K562 (cell line): ENCODE results near the gene ZNF354B. TPM values are rescaled to one million over a fixed set of nuclear protein-coding genes. Genes with fewer than 3 reads are reported as not detected.

Source experiments
- ATAC-seq: fragments of 200-7000 bp; cut with Tn5 transposase; 3 replicates; pipeline ENCODE4 v1.9.1; 2020; ENCODE audit warnings: moderate library complexity
- BruUV-seq: library from RNA; stranded (reverse); fragments of 400-500 nt; replicated peaks from 2 replicates; lab custom pipeline; 2021; lab: Mats Ljungman, UMichigan
- CTCF ChIA-PET: fragments of 300-600 bp; formaldehyde crosslinking; extraction: SDS; loops from one replicate; lab custom pipeline; 2021; ENCODE audit warnings: low intra/inter-chr PET ratio; lab: Yijun Ruan, JAX
- POLR2A ChIA-PET: fragments of 300-600, 350-650 bp; sonication (Branson Sonifier 250); formaldehyde crosslinking; extraction: SDS; loops from one replicate; lab custom pipeline; 2021; ENCODE audit warnings: antibody characterized with exemption, inconsistent platforms; lab: Yijun Ruan, JAX
- DNase-seq, 4 experiments: peaks; one replicate each; pipeline versions ENCODE4 v3.0.0 to v3.0.0-alpha.2; 2011 to 2018; ENCODE audit warnings: low spot score in 3 of 4, mixed read lengths in 3 of 4; ENCODE audit errors: extremely low read depth in 1 of 4
- FAIRE-seq: peaks from 2 replicates; lab custom pipeline; 2011; peaks lifted over from hg19 to GRCh38; lab: Jason Lieb, UNC
- H2AFZ ChIP-seq: 2 replicates; pipeline ENCODE4 v1.6.0; 2011; ENCODE audit warnings: low read depth, low read length, control low read depth, inconsistent platforms
- H3K27ac ChIP-seq: fragments of 200-600 bp; 3 replicates; pipeline ENCODE4 v1.8.0; 2011; ENCODE audit warnings: low read depth, mild to moderate bottlenecking, control low read depth, inconsistent platforms, low read length, moderate library complexity, mixed read lengths; ENCODE audit errors: extremely low read depth
- H3K27me3 ChIP-seq, 2 experiments: fragments of 300-600 bp in 1 of 2; 2 replicates in 1 of 2; 3 replicates in 1 of 2; pipeline versions ENCODE4 v1.6.0 to v1.8.0; 2011; ENCODE audit warnings: inconsistent platforms in 2 of 2, low read length in 2 of 2, mild to moderate bottlenecking in 1 of 2, mixed read lengths in 1 of 2, moderate library complexity in 1 of 2; ENCODE audit not compliant: control insufficient read depth in 2 of 2, insufficient read depth in 2 of 2
- H3K36me3 ChIP-seq: fragments of 300-600 bp; 3 replicates; pipeline ENCODE4 v1.8.0; 2011; ENCODE audit warnings: mild to moderate bottlenecking, low read length, inconsistent platforms; ENCODE audit not compliant: control insufficient read depth, insufficient read depth
- H3K4me1 ChIP-seq, 2 experiments: fragments of 200-600 bp in 1 of 2; replicated peaks in 1 of 2; 2 replicates in 1 of 2; 3 replicates in 1 of 2; pipeline versions ENCODE4 v1.5.1 to v1.8.0; 2011; ENCODE audit warnings: inconsistent platforms in 2 of 2, low read length in 2 of 2, mild to moderate bottlenecking in 1 of 2, mixed read lengths in 1 of 2, moderate library complexity in 1 of 2; ENCODE audit not compliant: control insufficient read depth in 2 of 2, insufficient read depth in 2 of 2
- H3K4me2 ChIP-seq: 2 replicates; pipeline ENCODE4 v1.6.1; 2011; ENCODE audit warnings: low read length, control low read depth, inconsistent platforms, mixed read lengths; ENCODE audit not compliant: insufficient read depth
- H3K4me3 ChIP-seq: fragments of 200-600 bp; sonication (generic), shearing (Covaris generic); 2 replicates; pipeline ENCODE4 v1.5.1; 2016; ENCODE audit warnings: control low read depth, inconsistent platforms
- H3K79me2 ChIP-seq: fragments of 200-600 bp; 3 replicates; pipeline ENCODE4 v1.8.0; 2011; ENCODE audit warnings: low read length, inconsistent platforms; ENCODE audit not compliant: control insufficient read depth, insufficient read depth
- H3K9ac ChIP-seq, 2 experiments: 2 replicates each; pipeline versions ENCODE4 v1.6.0 to v1.6.1; 2011; ENCODE audit warnings: low read depth in 2 of 2, low read length in 2 of 2, control low read depth in 1 of 2, inconsistent platforms in 1 of 2, mild to moderate bottlenecking in 1 of 2, mixed read lengths in 1 of 2; ENCODE audit not compliant: insufficient read depth in 1 of 2
- H3K9me1 ChIP-seq: one replicate; pipeline ENCODE4 v1.6.0; 2011; ENCODE audit warnings: inconsistent platforms, mild to moderate bottlenecking, low read length, moderate library complexity; ENCODE audit not compliant: control insufficient read depth, insufficient read depth
- H3K9me3 ChIP-seq: replicated peaks from 2 replicates; pipeline ENCODE4 v1.5.1; 2011; ENCODE audit warnings: low read depth, low read length, inconsistent platforms; ENCODE audit not compliant: control insufficient read depth, insufficient read depth
- H4K20me1 ChIP-seq: replicated peaks from 2 replicates; pipeline ENCODE4 v1.6.1; 2011; ENCODE audit warnings: low read length, inconsistent platforms, mixed read lengths; ENCODE audit not compliant: control insufficient read depth, insufficient read depth
- FOS ChIP-seq: IDR thresholded peaks from 3 replicates; pipeline ENCODE4 v1.6.1; 2011; ENCODE audit not compliant: insufficient read length; ENCODE audit errors: extremely low read depth
- HCFC1 ChIP-seq: IDR thresholded peaks from 2 replicates; pipeline ENCODE4 v1.6.1; 2012; ENCODE audit warnings: low read depth, low read length, improper control_type of control experiment
- MIER1 ChIP-seq: fragments of 450-650 bp; IDR thresholded peaks from 2 replicates; pipeline ENCODE4 v1.6.1; 2016; ENCODE audit warnings: antibody characterized with exemption, mild to moderate bottlenecking, low read depth
- NFYB ChIP-seq: IDR thresholded peaks from 2 replicates; pipeline ENCODE4 v1.6.1; 2011; ENCODE audit warnings: mild to moderate bottlenecking, moderate library complexity; ENCODE audit not compliant: insufficient read length; ENCODE audit errors: extremely low read depth
- RBM25 ChIP-seq: fragments of 200-400 bp; formaldehyde crosslinking; IDR thresholded peaks from 2 replicates; pipeline ENCODE4 v1.6.1; 2018; ENCODE audit warnings: low read length, low read depth, moderate library complexity; ENCODE audit not compliant: severe bottlenecking
- RBM34 ChIP-seq: fragments of 200-400 bp; formaldehyde crosslinking; IDR thresholded peaks from 2 replicates; pipeline ENCODE4 v1.6.1; 2018; ENCODE audit warnings: low read length, borderline replicate concordance; ENCODE audit not compliant: insufficient read depth
- ZNF212 ChIP-seq: fragments of 450-650 bp; formaldehyde crosslinking; IDR thresholded peaks from 2 replicates; pipeline ENCODE4 v1.4.0; 2020; ENCODE audit warnings: mild to moderate bottlenecking
- WGBS: fragments of 100-300 bp; shearing (Covaris generic); methylation state at CpG from one replicate; pipeline ENCODE4 v1.1.6; 2016; ENCODE audit warnings: low coverage, mixed read lengths; ENCODE audit not compliant: insufficient coverage; ENCODE audit errors: missing lambda C conversion rate; 5-methylcytosine and 5-hydroxymethylcytosine counted together
- in situ Hi-C: fragments of 300-500 bp; cut with MboI; formaldehyde crosslinking; loops from 4 replicates; pipeline ENCODE4 v1.15.0; 2018; ENCODE audit warnings: inconsistent platforms, mixed read lengths
- intact Hi-C: fragments of 100-400 bp; cut with micrococcal nuclease; formaldehyde crosslinking; loops from 2 replicates; pipeline ENCODE4 v1.14.2; 2022
- polyA plus RNA-seq, 8 experiments: library from polyadenylated mRNA; depleted of rRNA in 4 of 8; stranded (reverse) in 5 of 8; unstranded in 3 of 8; fragments of >200 nt; fragmentation: Nextera tagmentation in 2 of 8; fragmentation: Illumina TruSeq in 1 of 8; extraction: Ambion mirVana in 2 of 8; extraction: Trizol in 1 of 8; gene quantifications; 2 replicates each; pipeline versions ENCODE4 v1.2.1 to v1.2.3, GENCODE V29; 2011 to 2014; ENCODE audit warnings: inconsistent platforms in 1 of 8, missing spikeins in 1 of 8
- total RNA-seq, 7 experiments: library from RNA; depleted of rRNA in 6 of 7; stranded (reverse); fragments of >200 nt in 6 of 7; fragmentation: Illumina TruSeq in 2 of 7; extraction: Trizol in 2 of 7; gene quantifications; 2 replicates each; pipeline versions ENCODE4 v1.2.1 to v1.2.3, GENCODE V29; 2011 to 2021; ENCODE audit warnings: low replicate concordance in 1 of 7
- TF ChIP-seq, protein P1 (sequence below): fragments of 250-450 bp; sonication (Bioruptor Pico); IDR thresholded peaks from 2 replicates; pipeline ENCODE4 v1.5.0; 2020; ENCODE audit warnings: mild to moderate bottlenecking, borderline replicate concordance

Gene ZNF354B
- total and polyA plus RNA-seq, 9 of the 15 experiments (the other 6 are each of a cell fraction or from before 2014, with no cell fraction given): 1.8 to 18.3 (median 11.2) TPM

- Histone ChIP-seq H3K79me2 (peaks cover 36% of the 10 kb centered on the region), H3K4me3 (peak overlapping the region; percentile 51), H3K27ac (peak overlapping the region; percentile 66; the same call in 2 of the 3 replicates), H3K9me3 (no peaks in the 10 kb centered on the region; the same call in 1 of the 2 replicates), H3K36me3 (peaks cover 15% of the 10 kb centered on the region; the same call in 1 of the 3 replicates), H2AFZ (peak overlapping the region; percentile 82), H3K4me2 (peak overlapping the region; percentile 82; the same call in 1 of the 2 replicates), H3K9ac (peak overlapping the region; percentile 59 to 90), H3K9me1 (no peaks in the 10 kb centered on the region), H3K4me1 (peaks cover 0 to 21% of the 10 kb centered on the region in 2 experiments; a peak in 2 of 5 replicates), H3K27me3 (no peaks in the 10 kb centered on the region; a peak in 1 of 5 replicates), H4K20me1 (no peaks in the 10 kb centered on the region)
- BruUV-seq: no TSS peak
- CTCF ChIA-PET: no interaction called here
- DNase-seq: peak; percentile 54 to 81 (median 60)
- POLR2A ChIA-PET: interaction anchor here (0.6 to 1.1 kb wide), 8 partner anchors 9 to 559 kb away, joined by 3 to 5 read pairs (median 3); partner anchors contain the start of gene ZNF354B
- WGBS: 15% methylated on average over 15 of the region's 15 CpGs
- peak; percentile 93 for FAIRE-seq
- intact Hi-C loops (loop anchor here (10.0 kb wide), 1 partner anchor 208 kb away; the partner anchor contains the start of gene CLK4), in situ Hi-C loops (loop anchor here (25.0 kb wide), 1 partner anchor 545 kb away; no protein-coding TSS in a partner anchor)
- peak; percentile 89 for ATAC-seq
- TF ChIP-seq FOS (peak; percentile 53), HCFC1 (no peak), NFYB (peak; percentile 70), MIER1 (no peak), ZNF212 (CRISPR knock-in tag) (no peak), RBM25 (peak; percentile 12), RBM34 (no peak)
- TF ChIP-seq, protein P1, sequence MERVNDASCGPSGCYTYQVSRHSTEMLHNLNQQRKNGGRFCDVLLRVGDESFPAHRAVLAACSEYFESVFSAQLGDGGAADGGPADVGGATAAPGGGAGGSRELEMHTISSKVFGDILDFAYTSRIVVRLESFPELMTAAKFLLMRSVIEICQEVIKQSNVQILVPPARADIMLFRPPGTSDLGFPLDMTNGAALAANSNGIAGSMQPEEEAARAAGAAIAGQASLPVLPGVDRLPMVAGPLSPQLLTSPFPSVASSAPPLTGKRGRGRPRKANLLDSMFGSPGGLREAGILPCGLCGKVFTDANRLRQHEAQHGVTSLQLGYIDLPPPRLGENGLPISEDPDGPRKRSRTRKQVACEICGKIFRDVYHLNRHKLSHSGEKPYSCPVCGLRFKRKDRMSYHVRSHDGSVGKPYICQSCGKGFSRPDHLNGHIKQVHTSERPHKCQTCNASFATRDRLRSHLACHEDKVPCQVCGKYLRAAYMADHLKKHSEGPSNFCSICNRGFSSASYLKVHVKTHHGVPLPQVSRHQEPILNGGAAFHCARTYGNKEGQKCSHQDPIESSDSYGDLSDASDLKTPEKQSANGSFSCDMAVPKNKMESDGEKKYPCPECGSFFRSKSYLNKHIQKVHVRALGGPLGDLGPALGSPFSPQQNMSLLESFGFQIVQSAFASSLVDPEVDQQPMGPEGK (CRISPR knock-in tag): no peak
Measured at GRCh38 chr5:178832618-178833201, 27.0 kb upstream of the ZNF354B start.
